Uterus (tissue), 2 donors: ENCODE measurements around the gene KIF18A.

Experiments
- CTCF ChIP-seq, 4 experiments: fragments of 200-600 bp in 2 of 4; fragments of 450-650 bp in 2 of 4; sonication (generic) in 2 of 4; IDR thresholded peaks; one replicate each; pipeline ENCODE4 v1.5.1; 2016 to 2019; ENCODE audit warnings: antibody characterized with exemption in 4 of 4, mild to moderate bottlenecking in 2 of 4, moderate library complexity in 1 of 4
- POLR2A ChIP-seq, 2 donors: fragments of 450-650 bp; IDR thresholded peaks; one replicate each; pipeline ENCODE4 v1.6.1; 2016; ENCODE audit warnings: antibody characterized with exemption in 2 of 2, mild to moderate bottlenecking in 1 of 2, moderate library complexity in 1 of 2

- TF ChIP-seq CTCF (IDR thresholded peaks at IDR 0.05), result no peak
- no peak for TF ChIP-seq POLR2A (IDR thresholded peaks at IDR 0.05)
Measured at GRCh38 chr11:28123151-28123581, 15.2 kb upstream of the KIF18A start.
